GM19240 (cell line): ENCODE results near the gene CDH16.
"Not testable (repeated sequence)": the region's sequence is repeated elsewhere in the genome, so short reads cannot be mapped to it uniquely, and the experiment has no call there.

ENCODE experiments used
- DNase-seq: peaks from one replicate; pipeline ENCODE4 v3.0.0; 2011; ENCODE audit warnings: low spot score; ENCODE audit not compliant: insufficient read length

CDH16 gene

GRCh38 chr16:66947302-66948065 lies 28.8 kb upstream of the CDH16 start:
- DNase-seq = peak; percentile 71

- DNase-seq = no peak
These were observed 28.3 kb upstream of the CDH16 start for GRCh38 chr16:66946974-66947301.

- no peak for DNase-seq
These were observed 27.9 kb upstream of the CDH16 start for GRCh38 chr16:66946541-66946940.

GRCh38 chr16:66945939-66946338 lies 27.3 kb upstream of the CDH16 start:
- no peak for DNase-seq

GRCh38 chr16:66944971-66945370 lies 26.3 kb upstream of the CDH16 start:
- DNase-seq = not testable (repeated sequence)

GRCh38 chr16:66944054-66944441 lies 25.4 kb upstream of the CDH16 start:
- no peak for DNase-seq

- DNase-seq = no peak
These were observed 24.9 kb upstream of the CDH16 start for GRCh38 chr16:66943426-66944053.

GRCh38 chr16:66942981-66943380 lies 24.3 kb upstream of the CDH16 start:
- DNase-seq = no peak

GRCh38 chr16:66940236-66940635 lies 21.6 kb upstream of the CDH16 start:
- no peak for DNase-seq

- DNase-seq = no peak
These were observed 20.7 kb upstream of the CDH16 start for GRCh38 chr16:66939366-66939765.

- DNase-seq = no peak
These were observed 19.1 kb upstream of the CDH16 start for GRCh38 chr16:66937725-66938337.

- no peak for DNase-seq
These were observed 18.3 kb upstream of the CDH16 start for GRCh38 chr16:66936889-66937554.

- no peak for DNase-seq
These were observed 17.8 kb upstream of the CDH16 start for GRCh38 chr16:66936462-66936861.

GRCh38 chr16:66935314-66936011 lies 16.8 kb upstream of the CDH16 start, which contains the start of gene CES2:
CES2 (plus strand) TSS chr16:66935516; CDS start chr16:66935636, 120 bp downstream.
- DNase-seq = no peak

GRCh38 chr16:66934839-66935313 lies 16.2 kb upstream of the CDH16 start:
- DNase-seq = not testable (repeated sequence)

GRCh38 chr16:66934138-66934838 lies 15.6 kb upstream of the CDH16 start, which contains the start of gene CIAO2B:
CIAO2B (minus strand) TSS chr16:66934402; CDS start chr16:66934364, 38 bp downstream.
- DNase-seq = peak; percentile 83

GRCh38 chr16:66933776-66934137 lies 15.1 kb upstream of the CDH16 start:
- DNase-seq = no peak

- no peak for DNase-seq
These were observed 13.4 kb upstream of the CDH16 start for GRCh38 chr16:66932076-66932475.

GRCh38 chr16:66931665-66932064 lies 13.0 kb upstream of the CDH16 start:
- DNase-seq = no peak

- DNase-seq = no peak
These were observed 11.5 kb upstream of the CDH16 start for GRCh38 chr16:66930189-66930588.
